BJ (cell line): ENCODE results near the gene UNG. TPM values are rescaled to one million over a fixed set of nuclear protein-coding genes. Genes with fewer than 3 reads are reported as not detected.

Source experiments
- CTCF ChIA-PET: fragments of 350-600 bp; formaldehyde crosslinking; extraction: SDS; loops from one replicate; lab custom pipeline; 2021; ENCODE audit warnings: antibody characterized with exemption, inconsistent platforms; lab: Yijun Ruan, JAX
- POLR2A ChIA-PET: fragments of 300-600 bp; sonication (Branson Sonifier 250); formaldehyde crosslinking; extraction: SDS; loops from one replicate; lab custom pipeline; 2021; ENCODE audit warnings: antibody characterized with exemption; lab: Charles Lee
- DNase-seq: peaks from one replicate; pipeline ENCODE4 v3.0.0-alpha.2; 2011; ENCODE audit warnings: low read depth
- H3K27me3 ChIP-seq: 2 replicates; pipeline ENCODE4 v1.6.0; 2011; ENCODE audit warnings: low read length; ENCODE audit not compliant: control insufficient read depth, insufficient read depth
- H3K36me3 ChIP-seq: 2 replicates; pipeline ENCODE4 v1.5.1; 2011; ENCODE audit warnings: low read length; ENCODE audit not compliant: control insufficient read depth, insufficient read depth
- H3K4me3 ChIP-seq: 2 replicates; pipeline ENCODE4 v1.5.1; 2011; ENCODE audit warnings: low read depth, mild to moderate bottlenecking, control low read depth, low read length
- CTCF ChIP-seq: IDR thresholded peaks from 2 replicates; pipeline ENCODE4 v1.5.1; 2011; ENCODE audit warnings: low read depth, mild to moderate bottlenecking, control low read depth, inconsistent platforms, low read length, moderate library complexity; ENCODE audit not compliant: insufficient read depth
- polyA plus RNA-seq: library from polyadenylated mRNA; depleted of rRNA; stranded (reverse); fragments of >200 nt; gene quantifications from 2 replicates; pipeline ENCODE4 v1.2.3, GENCODE V29; 2011

UNG gene
- polyA plus RNA-seq, 1 experiment = 10.4 TPM

- CTCF ChIA-PET = interaction anchor here (0.8 to 1.4 kb wide), 2 partner anchors 11 to 53 kb away, joined by 3 read pairs; no protein-coding TSS in a partner anchor
- POLR2A ChIA-PET = no interaction called here
- no peak for DNase-seq
- TF ChIP-seq CTCF = no peak
- H3K36me3 ChIP-seq = peaks cover 2% of the 10 kb centered on the region; the same call in 1 of the 2 replicates
- no peaks in the 10 kb centered on the region for H3K27me3 ChIP-seq
- no peak overlapping the region for H3K4me3 ChIP-seq
These were observed 38.6 kb upstream of the UNG start for GRCh38 chr12:109058773-109059172.

GRCh38 chr12:109064143-109064542 lies 33.3 kb upstream of the UNG start:
- Histone ChIP-seq H3K27me3 (no peaks in the 10 kb centered on the region), H3K36me3 (peaks cover 4% of the 10 kb centered on the region), H3K4me3 (no peak overlapping the region)
- TF ChIP-seq CTCF = no peak
- no peak for DNase-seq
- POLR2A ChIA-PET = no interaction called here
- CTCF ChIA-PET = interaction anchor here (1.2 kb wide), 1 partner anchor 113 kb away, joined by 3 read pairs; no protein-coding TSS in a partner anchor

- ChIA-PET POLR2A (no interaction called here), CTCF (interaction anchor here (1.2 kb wide), 1 partner anchor 115 kb away, joined by 3 read pairs; no protein-coding TSS in a partner anchor)
- DNase-seq = no peak
- Histone ChIP-seq H3K36me3 (peaks cover 6% of the 10 kb centered on the region), H3K4me3 (no peak overlapping the region), H3K27me3 (no peaks in the 10 kb centered on the region)
- no peak for TF ChIP-seq CTCF
These were observed 32.1 kb upstream of the UNG start for GRCh38 chr12:109065154-109065852.

DNA sequence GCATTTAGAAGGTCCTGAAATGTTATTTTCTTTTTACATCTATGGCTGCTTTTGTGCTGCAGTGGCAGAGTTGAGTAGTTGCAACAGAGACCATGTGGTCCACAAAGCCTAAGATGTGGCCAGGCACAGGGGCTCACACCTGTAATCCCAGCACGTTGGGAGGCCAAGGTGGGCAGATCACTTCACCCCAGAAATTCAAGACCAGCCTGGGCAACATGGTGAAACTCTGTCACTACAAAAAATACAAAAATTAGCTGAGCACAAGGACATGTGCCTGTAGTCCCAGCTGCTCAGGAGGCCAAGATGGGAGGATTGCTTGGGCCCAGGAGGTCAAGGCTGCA lies 31.6 kb upstream of the UNG start:
- no peak for DNase-seq
- Histone ChIP-seq H3K4me3 (no peak overlapping the region), H3K27me3 (no peaks in the 10 kb centered on the region), H3K36me3 (peaks cover 6% of the 10 kb centered on the region)
- no peak for TF ChIP-seq CTCF
- ChIA-PET POLR2A (no interaction called here), CTCF (no interaction called here)

DNA sequence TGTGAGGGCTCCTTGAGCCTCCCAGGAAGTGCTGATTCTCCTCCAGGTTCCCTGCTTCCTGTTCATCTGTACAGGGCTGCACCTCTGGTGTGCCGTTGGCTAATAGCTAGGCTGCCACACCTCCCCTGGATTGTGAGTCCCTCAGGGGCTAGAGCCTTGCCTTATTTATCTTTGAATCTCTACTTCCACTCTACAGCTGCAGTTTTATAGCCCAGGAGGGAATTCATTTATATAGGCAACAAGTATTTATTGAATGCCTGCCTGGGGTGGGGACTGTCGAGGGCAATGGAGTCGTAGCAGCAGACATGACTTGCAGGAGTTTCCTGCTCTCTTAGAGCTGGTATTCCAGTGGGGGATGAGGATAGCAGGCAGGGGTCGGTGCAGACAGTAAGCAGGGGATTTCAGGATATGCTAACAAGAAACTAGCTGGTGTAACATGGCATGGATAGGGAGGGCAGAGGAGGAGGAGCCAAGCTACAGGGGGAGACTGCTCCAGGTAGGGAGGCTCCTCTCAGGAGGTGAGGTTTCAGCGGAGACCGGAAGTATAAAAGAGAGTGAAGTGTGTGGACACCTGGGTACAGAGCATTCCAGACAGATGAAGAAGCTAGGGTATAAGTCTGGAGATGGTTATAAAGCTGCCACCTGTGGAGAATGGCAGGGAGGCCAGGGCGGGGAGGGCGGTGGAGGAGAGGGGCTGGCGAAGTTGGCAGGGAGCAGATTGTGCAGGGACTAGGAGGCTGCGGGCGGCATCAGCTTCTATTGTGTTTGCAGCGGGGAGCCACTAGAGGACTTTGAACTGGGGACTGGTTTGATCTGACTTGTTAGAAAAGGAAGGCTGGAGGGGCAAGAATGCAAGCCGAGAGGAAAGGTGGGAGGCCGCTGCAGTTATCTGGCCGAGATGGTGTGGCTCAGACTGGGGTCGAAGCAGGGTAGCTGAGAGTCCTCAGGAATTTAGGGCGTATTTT lies 27.8 kb upstream of the UNG start:
- Histone ChIP-seq H3K27me3 (no peaks in the 10 kb centered on the region), H3K4me3 (no peak overlapping the region), H3K36me3 (peaks cover 8% of the 10 kb centered on the region)
- ChIA-PET CTCF (interaction anchor here (1.1 to 2.5 kb wide), 3 partner anchors 11 to 24 kb away, joined by 3 to 8 read pairs (median 5); partner anchors contain the start of gene ALKBH2), POLR2A (no interaction called here)
- TF ChIP-seq CTCF = no peak
- no peak for DNase-seq
